HCT116 (cell line): ENCODE results near the gene MRPL30. TPM values are rescaled to one million over a fixed set of nuclear protein-coding genes. Genes with fewer than 3 reads are reported as not detected.

Experiments
- ATAC-seq: fragments of 200-7000 bp; cut with Tn5 transposase; 2 replicates; pipeline ENCODE4 v1.9.1; 2020; ENCODE audit warnings: mild to moderate bottlenecking, moderate library complexity
- BruUV-seq: library from RNA; stranded (reverse); fragments of 400-500 nt; replicated peaks from 2 replicates; lab custom pipeline; 2021; lab: Mats Ljungman, UMichigan
- CTCF ChIA-PET: fragments of 300-600 bp; sonication (Branson Sonifier 250); formaldehyde crosslinking; loops from one replicate; lab custom pipeline; 2021; ENCODE audit warnings: antibody characterized with exemption; lab: Charles Lee
- POLR2A ChIA-PET: fragments of 300-600, 350-600 bp; sonication (Branson Sonifier 250); formaldehyde crosslinking; loops from one replicate; lab custom pipeline; 2021; ENCODE audit warnings: antibody characterized with exemption; lab: Charles Lee
- RAD21 ChIA-PET, 2 experiments: fragments of 300-600 bp; sonication (Branson Sonifier 250); formaldehyde crosslinking; loops; one replicate each; lab custom pipeline; 2023; ENCODE audit warnings: low total read pairs in 2 of 2; ENCODE audit not compliant: uncharacterized antibody in 2 of 2, unreplicated experiment in 2 of 2, low non-redundant PET in 1 of 2; lab: Charles Lee
- DNase-seq: peaks from one replicate; pipeline ENCODE4 v3.0.0-alpha.2; 2010; ENCODE audit warnings: low read depth, low spot score
- H2AFZ ChIP-seq: fragments of 200-600 bp; shearing (Covaris generic), sonication (generic); 2 replicates; pipeline ENCODE4 v1.6.1; 2017; ENCODE audit warnings: low read depth, mixed run types, mixed read lengths, antibody characterized with exemption, low read length; ENCODE audit not compliant: poor library complexity, severe bottlenecking
- H3K27ac ChIP-seq: 2 replicates; pipeline ENCODE4 v1.5.1; 2012; ENCODE audit warnings: low read depth, low read length
- H3K27me3 ChIP-seq: fragments of 200-600 bp; sonication (generic); 2 replicates; pipeline ENCODE4 v1.6.1; 2016; ENCODE audit warnings: mixed run types, low read length, mixed read lengths; ENCODE audit not compliant: insufficient read depth
- H3K36me3 ChIP-seq, 2 experiments: fragments of 200-500 bp in 1 of 2; fragments of 200-600 bp in 1 of 2; sonication (Bioruptor generic) in 1 of 2; sonication (generic) in 1 of 2; 2 replicates each; pipeline versions ENCODE4 v1.5.1 to v1.6.1; 2014 to 2016; ENCODE audit warnings: low read length in 2 of 2, inconsistent platforms in 1 of 2, mixed read lengths in 1 of 2, mixed run types in 1 of 2; ENCODE audit not compliant: insufficient read depth in 2 of 2, control insufficient read depth in 1 of 2
- H3K4me1 ChIP-seq, 2 experiments: fragments of 200-600 bp in 1 of 2; sonication (generic) in 1 of 2; 2 replicates each; pipeline versions ENCODE4 v1.5.1 to v1.6.1; 2012 to 2017; ENCODE audit warnings: low read length in 2 of 2, inconsistent platforms in 1 of 2, mild to moderate bottlenecking in 1 of 2, mixed read lengths in 1 of 2, mixed run types in 1 of 2, moderate library complexity in 1 of 2; ENCODE audit not compliant: insufficient read depth in 2 of 2, control insufficient read depth in 1 of 2
- H3K4me2 ChIP-seq: fragments of 200-600 bp; sonication (generic); 2 replicates; pipeline ENCODE4 v1.6.1; 2017; ENCODE audit warnings: mixed run types, low read length, mixed read lengths
- H3K4me3 ChIP-seq, 2 experiments: fragments of 200-600 bp in 1 of 2; sonication (generic) in 1 of 2; replicated peaks in 1 of 2; 2 replicates each; pipeline ENCODE4 v1.5.1; 2011 to 2016; ENCODE audit warnings: low read length in 2 of 2, control low read depth in 1 of 2, low read depth in 1 of 2, mild to moderate bottlenecking in 1 of 2, mixed read lengths in 1 of 2, mixed run types in 1 of 2
- H3K79me2 ChIP-seq: fragments of 200-600 bp; sonication (generic); 2 replicates; pipeline ENCODE4 v1.6.1; 2017; ENCODE audit warnings: mild to moderate bottlenecking, mixed run types, low read length, moderate library complexity, mixed read lengths; ENCODE audit not compliant: insufficient read depth
- H3K9ac ChIP-seq: fragments of 200-600 bp; sonication (generic); 2 replicates; pipeline ENCODE4 v1.6.1; 2016; ENCODE audit warnings: low read length, mixed read lengths
- H3K9me2 ChIP-seq: fragments of 200-600 bp; sonication (generic), shearing (Covaris generic); 2 replicates; pipeline ENCODE4 v1.6.1; 2017; ENCODE audit warnings: mixed run types, mild to moderate bottlenecking, moderate library complexity; ENCODE audit not compliant: insufficient read depth
- H3K9me3 ChIP-seq, 2 experiments: fragments of 200-500 bp in 1 of 2; fragments of 200-600 bp in 1 of 2; sonication (Bioruptor generic) in 1 of 2; sonication (generic) in 1 of 2; 2 replicates each; pipeline ENCODE4 v1.6.1; 2014 to 2017; ENCODE audit warnings: low read length in 2 of 2, mixed read lengths in 2 of 2, inconsistent platforms in 1 of 2, low read depth in 1 of 2, mild to moderate bottlenecking in 1 of 2, mixed run types in 1 of 2, moderate library complexity in 1 of 2; ENCODE audit not compliant: control insufficient read depth in 1 of 2, insufficient read depth in 1 of 2
- H4K20me1 ChIP-seq: fragments of 200-600 bp; sonication (generic), shearing (Covaris generic); 2 replicates; pipeline ENCODE4 v1.6.1; 2017; ENCODE audit warnings: mixed run types, mild to moderate bottlenecking, moderate library complexity; ENCODE audit not compliant: insufficient read depth
- ATF3 ChIP-seq: IDR thresholded peaks from 2 replicates; pipeline ENCODE4 v1.6.1; 2012
- CBX3 ChIP-seq: IDR thresholded peaks from 2 replicates; pipeline ENCODE4 v1.6.1; 2012; ENCODE audit warnings: low read depth
- EGR1 ChIP-seq: IDR thresholded peaks from 2 replicates; pipeline ENCODE4 v1.6.1; 2012; ENCODE audit warnings: low read depth
- POLR2A ChIP-seq: IDR thresholded peaks from 2 replicates; pipeline ENCODE4 v1.7.0; 2011; ENCODE audit warnings: borderline replicate concordance; ENCODE audit not compliant: insufficient read depth, insufficient read length; ENCODE audit errors: extremely low read depth
- RAD21 ChIP-seq: IDR thresholded peaks from 2 replicates; pipeline ENCODE4 v1.6.1; 2012; ENCODE audit warnings: low read depth, mild to moderate bottlenecking
- REST ChIP-seq: IDR thresholded peaks from 2 replicates; pipeline ENCODE4 v1.6.1; 2012; ENCODE audit warnings: low read depth
- SP1 ChIP-seq: IDR thresholded peaks from 2 replicates; pipeline ENCODE4 v1.6.1; 2012; ENCODE audit warnings: low read depth
- ZBTB33 ChIP-seq: IDR thresholded peaks from 2 replicates; pipeline ENCODE4 v1.6.1; 2011; ENCODE audit warnings: mild to moderate bottlenecking, low read length, moderate library complexity; ENCODE audit not compliant: insufficient replicate concordance; ENCODE audit errors: extremely low read depth
- ZFX ChIP-seq: fragments of 450-650 bp; IDR thresholded peaks from 2 replicates; pipeline ENCODE4 v1.6.1; 2017
- intact Hi-C: fragments of 100-400 bp; cut with micrococcal nuclease; formaldehyde crosslinking; loops from 2 replicates; pipeline ENCODE4 v1.10.0; 2022
- total RNA-seq: library from RNA; stranded (reverse); gene quantifications from one replicate; pipeline ENCODE4 v1.2.1, GENCODE V29; 2021; ENCODE audit not compliant: unreplicated experiment

The MRPL30 gene
- total RNA-seq, 1 experiment from 2014 or later = 38.1 TPM

- peaks cover 16 to 18% of the 10 kb centered on the region in 2 experiments; a peak in 3 of 4 replicates for H3K36me3 ChIP-seq
- TF ChIP-seq SP1 (no peak), REST (no peak), ATF3 (no peak), ZBTB33 (no peak), EGR1 (no peak), POLR2A (no peak), ZFX (no peak), CBX3 (no peak), RAD21 (no peak)
- CTCF ChIA-PET = no interaction called here
- POLR2A ChIA-PET = no interaction called here
- no peak overlapping the region for H3K4me2 ChIP-seq
- no peaks in the 10 kb centered on the region for H3K9me2 ChIP-seq
- intact Hi-C loops = no loop called here
- H4K20me1 ChIP-seq = no peaks in the 10 kb centered on the region; the same call in 1 of the 2 replicates
- no peak overlapping the region for H2AFZ ChIP-seq
- peaks cover 4% of the 10 kb centered on the region; the same call in 1 of the 2 replicates for H3K79me2 ChIP-seq
- no TSS peak for BruUV-seq
- DNase-seq (no peak), ATAC-seq (no peak)
- H3K4me1 ChIP-seq = no peaks in the 10 kb centered on the region
- H3K9ac ChIP-seq = no peak overlapping the region
- H3K9me3 ChIP-seq = no peaks in the 10 kb centered on the region
- RAD21 ChIA-PET = no interaction called here
- no peak overlapping the region for H3K27ac ChIP-seq
- no peaks in the 10 kb centered on the region for H3K27me3 ChIP-seq
- no peak overlapping the region for H3K4me3 ChIP-seq
Observed at GRCh38 chr2:99171377-99172140, 9.4 kb upstream of the MRPL30 start.
